PC-9 (cell line): ENCODE data around the gene ESR2.

Source experiments
- EZH2 ChIP-seq: fragments of 200-600 bp; sonication (generic); IDR thresholded peaks from 2 replicates; pipeline ENCODE4 v1.8.0; 2017; ENCODE audit warnings: antibody characterized with exemption, low read depth
- TF ChIP-seq, protein P1 (sequence below): fragments of 200-600 bp; sonication (generic); conservative IDR thresholded peaks from 2 replicates; pipeline ENCODE4 v1.6.1; 2017; ENCODE audit warnings: mixed run types, antibody characterized with exemption, mild to moderate bottlenecking, moderate library complexity

DNA sequence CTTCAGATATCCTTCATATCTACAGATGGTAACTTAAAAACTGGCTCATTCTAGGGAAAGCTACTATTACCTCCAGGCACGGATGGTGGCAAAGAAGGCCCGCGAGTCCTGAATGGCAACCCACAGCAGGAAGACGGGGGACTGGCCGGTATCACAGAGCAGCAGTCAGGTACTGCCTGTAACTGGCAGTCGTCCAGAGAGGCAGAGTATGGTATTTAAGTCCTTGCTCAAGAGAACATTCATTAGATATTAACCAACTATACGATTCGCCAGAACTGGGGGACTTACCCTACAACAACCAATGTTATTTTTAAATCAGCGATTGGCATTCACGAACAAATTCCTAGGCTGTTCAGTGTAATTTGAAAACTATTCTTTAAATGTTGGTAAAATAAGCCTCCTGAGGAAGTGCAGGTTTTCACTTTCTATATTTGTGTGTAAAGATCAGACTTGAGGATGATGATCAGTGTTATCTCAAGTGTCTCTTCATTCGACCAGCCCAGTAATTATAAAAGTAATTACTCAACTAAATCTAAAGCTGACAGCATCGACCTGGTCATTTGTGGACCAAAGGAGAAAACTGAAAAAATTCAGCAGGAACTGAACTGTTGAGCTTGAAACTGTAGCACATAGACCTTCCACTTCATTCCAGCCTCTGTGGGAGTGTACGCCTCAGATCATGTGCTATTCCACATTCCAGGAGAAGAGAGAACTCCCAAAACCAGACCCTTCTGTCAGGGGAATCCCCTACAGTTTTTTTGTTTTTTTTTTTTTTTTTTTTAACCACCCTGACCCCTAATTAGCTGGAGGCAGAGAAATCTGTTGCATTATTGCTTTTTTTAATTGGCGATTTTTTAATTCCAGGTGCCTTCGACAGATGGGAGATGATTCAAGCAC is 75.6 kb downstream of the ESR2 start:
- TF ChIP-seq, protein P1, sequence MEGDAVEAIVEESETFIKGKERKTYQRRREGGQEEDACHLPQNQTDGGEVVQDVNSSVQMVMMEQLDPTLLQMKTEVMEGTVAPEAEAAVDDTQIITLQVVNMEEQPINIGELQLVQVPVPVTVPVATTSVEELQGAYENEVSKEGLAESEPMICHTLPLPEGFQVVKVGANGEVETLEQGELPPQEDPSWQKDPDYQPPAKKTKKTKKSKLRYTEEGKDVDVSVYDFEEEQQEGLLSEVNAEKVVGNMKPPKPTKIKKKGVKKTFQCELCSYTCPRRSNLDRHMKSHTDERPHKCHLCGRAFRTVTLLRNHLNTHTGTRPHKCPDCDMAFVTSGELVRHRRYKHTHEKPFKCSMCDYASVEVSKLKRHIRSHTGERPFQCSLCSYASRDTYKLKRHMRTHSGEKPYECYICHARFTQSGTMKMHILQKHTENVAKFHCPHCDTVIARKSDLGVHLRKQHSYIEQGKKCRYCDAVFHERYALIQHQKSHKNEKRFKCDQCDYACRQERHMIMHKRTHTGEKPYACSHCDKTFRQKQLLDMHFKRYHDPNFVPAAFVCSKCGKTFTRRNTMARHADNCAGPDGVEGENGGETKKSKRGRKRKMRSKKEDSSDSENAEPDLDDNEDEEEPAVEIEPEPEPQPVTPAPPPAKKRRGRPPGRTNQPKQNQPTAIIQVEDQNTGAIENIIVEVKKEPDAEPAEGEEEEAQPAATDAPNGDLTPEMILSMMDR, result no peak
- no peak for TF ChIP-seq EZH2
